Heart right ventricle (tissue), 16 donors: ENCODE measurements around the gene NUTM2B. TPM values are rescaled to one million over a fixed set of nuclear protein-coding genes. Genes with fewer than 3 reads are reported as not detected.
"Not testable (repeated sequence)": the region's sequence is repeated elsewhere in the genome, so short reads cannot be mapped to it uniquely, and the experiment has no call there.

Experiments used
- ATAC-seq, 8 donors: fragments of 200-7000 bp; cut with Tn5 transposase; one replicate each; pipeline ENCODE4 v1.9.1; 2020; ENCODE audit warnings: mild to moderate bottlenecking in 8 of 8, moderate library complexity in 8 of 8, moderate number of reproducible peaks in 1 of 8
- DNase-seq, 2 donors: peaks; one replicate each; pipeline ENCODE4 v3.0.0-alpha.2; 2020
- H3K27ac ChIP-seq, 10 donors: fragments of 200-600 bp; sonication (generic) in 2 of 10; one replicate each; pipeline versions ENCODE4 v1.5.0 to v1.8.0; 2020 to 2022; ENCODE audit warnings: mild to moderate bottlenecking in 3 of 10
- H3K27me3 ChIP-seq, 7 donors: fragments of 200-600 bp; one replicate each; pipeline ENCODE4 v1.8.0; 2021 to 2022; ENCODE audit warnings: mild to moderate bottlenecking in 2 of 7
- H3K36me3 ChIP-seq, 9 donors: fragments of 200-600 bp; sonication (generic) in 1 of 9; one replicate each; pipeline versions ENCODE4 v1.5.0 to v1.8.0; 2020 to 2022; ENCODE audit warnings: mild to moderate bottlenecking in 2 of 9
- H3K4me1 ChIP-seq, 9 donors: fragments of 200-600 bp; sonication (generic) in 1 of 9; one replicate each; pipeline versions ENCODE4 v1.5.0 to v1.8.0; 2020 to 2022; ENCODE audit warnings: mild to moderate bottlenecking in 4 of 9
- H3K4me3 ChIP-seq, 10 donors: fragments of 200-600 bp; sonication (generic) in 2 of 10; one replicate each; pipeline versions ENCODE4 v1.5.0 to v1.8.0; 2020 to 2022; ENCODE audit warnings: mild to moderate bottlenecking in 7 of 10, moderate library complexity in 2 of 10
- H3K9me3 ChIP-seq, 11 donors: fragments of 200-600 bp in 10 of 11; sonication (generic) in 2 of 11; one replicate each; pipeline versions ENCODE4 v1.5.0 to v1.8.0; 2013 to 2022; ENCODE audit warnings: mild to moderate bottlenecking in 2 of 11, control low read depth in 1 of 11, moderate library complexity in 1 of 11
- WGBS, 2 donors: extraction: QIAGEN DNeasy Blood & Tissue Kit; methylation state at CpG; one replicate each; pipeline ENCODE4 v1.1.7; 2013; ENCODE audit warnings: inconsistent platforms in 1 of 2; 5-methylcytosine and 5-hydroxymethylcytosine counted together
- intact Hi-C, 10 donors: fragments of 100-400 bp; cut with DNase I; formaldehyde crosslinking; loops; one replicate each; pipeline versions ENCODE4 v1.11.1 to v1.14.2; 2022
- long read RNA-seq, 3 donors: library from polyadenylated mRNA; unstranded; transcript quantifications; one replicate each; pipeline ENCODE4 v2.0.0, GENCODE V29; 2020 to 2021
- polyA plus RNA-seq, 2 donors: library from polyadenylated mRNA; stranded (reverse); fragments of 200-250 nt; gene quantifications; one replicate each; pipeline ENCODE4 v1.2.3, GENCODE V29; 2013
- total RNA-seq, 10 donors: library from RNA; stranded (reverse); fragmentation: NEBNext Ultra II Directional in 3 of 10; extraction: Animal tissue kit (Norgen Biotek cat#: 25700) in 3 of 10; gene quantifications; one replicate each; pipeline versions ENCODE4 v1.2.1 to v1.2.4, GENCODE V29; 2021 to 2023
- donor health status: Arrhythmogenic right ventricular cardiomyopathy.
- donor health status: ischemic (EF 13 %, LVEDD 7.1; RV severe dilation, severe dysfunction).
- donor health status: healthy with polysubstance abuse.
- donor health status: DM: no; HTN: yes; CAD: no.
- donor health status: DM: no; HTN: no; CAD: no.
- donor health status: ischemic (EF 25% LVEDD 6.9; RV normal size, moderate dysfunction).
- donor health status: ischemic (EF 25% LVEDD 5.7; RV mildly dilated, moderate dysfunction).
- donor health status: healthy.
- donor health status: DM: yes; HTN: yes; CAD: no.
- donor health status: Ischemic cardiomyopathy.
- donor health status: ischemic (EF 35%, LVEDD 5.7; RV mildly dilated, moderate dysfunction).
- donor health status: nonischemic (EF 11% LVEDD 7.7; RV severe dilation, severe dysfunction).
- donor health status: DM: yes; HTN: yes; CAD: no.
- donor health status: PGD.
- donor health status: ischemic (EF 29% LVEDD 5.4; RV normal size, mild dysfunction).
- donor health status: nonischemic (EF 23%, LVEDD 6.1; RV moderate dilation, normal function).

NUTM2B gene, protein sequence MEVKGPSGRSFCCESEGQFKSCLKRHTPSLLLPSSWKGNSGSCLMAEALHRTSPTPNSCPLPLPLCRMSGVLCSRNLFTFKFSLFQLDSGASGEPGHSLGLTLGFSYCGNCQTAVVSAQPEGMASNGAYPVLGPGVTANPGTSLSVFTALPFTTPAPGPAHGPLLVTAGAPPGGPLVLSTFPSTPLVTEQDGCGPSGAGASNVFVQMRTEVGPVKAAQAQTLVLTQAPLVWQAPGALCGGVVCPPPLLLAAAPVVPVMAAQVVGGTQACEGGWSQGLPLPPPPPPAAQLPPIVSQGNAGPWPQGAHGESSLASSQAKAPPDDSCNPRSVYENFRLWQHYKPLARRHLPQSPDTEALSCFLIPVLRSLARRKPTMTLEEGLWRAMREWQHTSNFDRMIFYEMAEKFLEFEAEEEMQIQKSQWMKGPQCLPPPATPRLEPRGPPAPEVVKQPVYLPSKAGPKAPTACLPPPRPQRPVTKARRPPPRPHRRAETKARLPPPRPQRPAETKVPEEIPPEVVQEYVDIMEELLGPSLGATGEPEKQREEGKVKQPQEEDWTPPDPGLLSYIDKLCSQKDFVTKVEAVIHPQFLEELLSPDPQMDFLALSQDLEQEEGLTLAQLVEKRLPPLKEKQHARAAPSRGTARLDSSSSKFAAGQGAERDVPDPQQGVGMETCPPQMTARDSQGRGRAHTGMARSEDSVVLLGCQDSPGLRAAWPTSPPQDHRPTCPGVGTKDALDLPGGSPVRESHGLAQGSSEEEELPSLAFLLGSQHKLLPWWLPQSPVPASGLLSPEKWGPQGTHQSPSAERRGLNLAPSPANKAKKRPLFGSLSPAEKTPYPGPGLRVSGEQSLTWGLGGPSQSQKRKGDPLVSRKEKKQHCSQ
- total RNA-seq = 1 to 10 TPM in 4 of 10 donors, under 1 TPM in 6; 0.37 to 1.9 (median 0.64) TPM
- polyA plus RNA-seq = 1 to 10 TPM in 1 of 2 donors, under 1 TPM in 1; 0.01 to 3.3 TPM
- long read RNA-seq, donor 1 = 0 reads
- long read RNA-seq, donor 2 = 0 reads
- long read RNA-seq, donor 3 = 0 reads

DNA sequence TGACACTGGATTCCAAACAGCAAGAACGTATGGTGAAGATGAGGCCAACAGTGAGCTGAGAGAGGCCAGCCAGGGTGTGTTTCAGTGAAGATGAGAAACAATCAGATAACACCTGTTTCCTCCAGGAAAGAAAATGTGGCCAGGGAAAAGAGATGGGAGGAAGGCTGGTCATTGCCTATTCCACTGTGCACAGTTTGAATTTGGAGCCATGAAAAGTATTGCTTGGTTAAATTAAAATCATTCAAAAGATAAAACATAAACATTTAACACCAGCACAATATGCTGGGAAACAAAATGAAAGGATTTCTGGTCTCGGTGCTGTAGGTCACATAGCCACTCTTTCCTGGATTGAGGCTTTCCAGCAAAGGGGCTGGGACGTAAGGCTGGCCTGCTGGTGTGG lies at the start of gene NUTM2B:
Gene NUTM2B, plus strand, starts transcription at position 301 of the 400 bp plus-strand sequence. CDS start 383 bp downstream, outside the sequence.
- H3K36me3 ChIP-seq, intact Hi-C loops, DNase-seq, ATAC-seq, H3K9me3 ChIP-seq, H3K4me1 ChIP-seq, H3K4me3 ChIP-seq, H3K27ac ChIP-seq, H3K27me3 ChIP-seq: not testable (repeated sequence)
- WGBS, 2 donors = 100% methylated on average over 1 of the region's 3 CpGs; no CpG with 5 or more reads in 1 of the 2 donors

GRCh38 chr10:79663287-79663686 lies 39.7 kb upstream of the NUTM2B start:
- H3K27me3 ChIP-seq, ATAC-seq, H3K36me3 ChIP-seq, H3K4me1 ChIP-seq, H3K9me3 ChIP-seq, DNase-seq, H3K4me3 ChIP-seq, intact Hi-C loops, H3K27ac ChIP-seq: not testable (repeated sequence)

GRCh38 chr10:79664686-79665085 lies 38.3 kb upstream of the NUTM2B start:
- H3K4me3 ChIP-seq, H3K9me3 ChIP-seq, H3K36me3 ChIP-seq, intact Hi-C loops, H3K27ac ChIP-seq, H3K27me3 ChIP-seq, ATAC-seq, DNase-seq, H3K4me1 ChIP-seq: not testable (repeated sequence)
- 62 to 92% methylated on average over 3 to 4 of the region's 4 CpGs for WGBS, 2 donors

DNA sequence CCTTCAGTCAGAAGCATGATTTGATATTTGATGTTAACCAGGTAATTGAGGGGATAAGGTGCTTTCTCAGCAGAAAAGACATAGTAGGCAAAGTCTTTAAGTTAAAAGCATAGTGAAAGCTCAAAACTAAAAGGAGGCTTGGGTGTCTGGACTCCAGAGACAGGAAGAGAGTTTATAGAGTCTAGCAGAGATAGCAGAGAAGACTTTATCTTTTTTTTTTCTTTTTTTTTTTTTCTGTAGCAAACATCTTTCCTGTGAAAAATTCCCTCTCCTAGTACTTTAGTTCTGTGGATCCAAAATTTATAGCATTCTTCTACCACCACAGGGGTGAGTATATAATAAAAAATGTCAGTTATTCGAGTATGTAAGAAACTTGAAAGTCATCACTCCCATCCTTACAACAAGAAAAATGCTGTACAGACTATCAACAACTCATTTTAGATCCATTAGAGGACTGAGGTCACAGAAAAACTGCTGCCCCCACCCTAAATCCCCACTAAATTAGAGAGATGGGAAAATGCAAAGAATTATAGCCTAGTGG lies 33.7 kb upstream of the NUTM2B start:
- intact Hi-C loops, DNase-seq, H3K27me3 ChIP-seq, H3K4me3 ChIP-seq, H3K36me3 ChIP-seq, ATAC-seq, H3K27ac ChIP-seq, H3K9me3 ChIP-seq, H3K4me1 ChIP-seq: not testable (repeated sequence)
- WGBS, 2 donors = 78% methylated on average over 1 of the region's 1 CpG; no CpG with 5 or more reads in 1 of the 2 donors

- WGBS, 2 donors = 77 to 86% methylated on average over 2 of the region's 2 CpGs
- H3K4me1 ChIP-seq, ATAC-seq, H3K9me3 ChIP-seq, DNase-seq, H3K4me3 ChIP-seq, intact Hi-C loops, H3K36me3 ChIP-seq, H3K27me3 ChIP-seq, H3K27ac ChIP-seq: not testable (repeated sequence)
These were observed 28.1 kb upstream of the NUTM2B start for GRCh38 chr10:79674878-79675277.

GRCh38 chr10:79683026-79683883 lies 19.8 kb upstream of the NUTM2B start:
- WGBS, 2 donors = 86 to 90% methylated on average over 19 to 20 of the region's 20 CpGs
- H3K4me3 ChIP-seq, intact Hi-C loops, H3K9me3 ChIP-seq, H3K4me1 ChIP-seq, DNase-seq, H3K27ac ChIP-seq, H3K27me3 ChIP-seq: not testable (repeated sequence)
- peak in 2 of 8 donors; percentile 24 to 44 for ATAC-seq
- peaks cover 0 to 33% (median 6%) of the 10 kb centered on the region in 9 donors for H3K36me3 ChIP-seq

- intact Hi-C loops, H3K9me3 ChIP-seq, H3K27me3 ChIP-seq, DNase-seq, H3K4me3 ChIP-seq, H3K4me1 ChIP-seq, H3K27ac ChIP-seq: not testable (repeated sequence)
- H3K36me3 ChIP-seq = peaks cover 0 to 33% (median 6%) of the 10 kb centered on the region in 9 donors
- ATAC-seq = peak in 2 of 8 donors; percentile 8 to 34
- WGBS, 2 donors = 94 to 96% methylated on average over 41 of the region's 41 CpGs
These were observed 18.9 kb upstream of the NUTM2B start for GRCh38 chr10:79683884-79684720.
